Kidney epithelial cell (primary cell): Measurements from ENCODE around the gene FOLR1. TPM values are rescaled to one million over a fixed set of nuclear protein-coding genes. Genes with fewer than 3 reads are reported as not detected.

Experiments used
- DNase-seq: peaks from one replicate; pipeline ENCODE4 v3.0.0-alpha.2; 2010; ENCODE audit warnings: low read depth
- H3K27me3 ChIP-seq: 2 replicates; pipeline ENCODE4 v1.6.0; 2011; ENCODE audit warnings: low read length; ENCODE audit not compliant: control insufficient read depth, insufficient read depth
- H3K36me3 ChIP-seq: 2 replicates; pipeline ENCODE4 v1.5.1; 2011; ENCODE audit warnings: low read length; ENCODE audit not compliant: control insufficient read depth, insufficient read depth
- H3K4me3 ChIP-seq: 2 replicates; pipeline ENCODE4 v1.5.1; 2011; ENCODE audit warnings: low read depth, mild to moderate bottlenecking, control low read depth, low read length
- CTCF ChIP-seq: IDR thresholded peaks from 2 replicates; pipeline ENCODE4 v1.5.1; 2011; ENCODE audit warnings: mild to moderate bottlenecking, moderate library complexity, low read length, control low read depth, inconsistent platforms; ENCODE audit not compliant: insufficient read depth, poor library complexity, severe bottlenecking
- total RNA-seq: library from RNA; depleted of rRNA; stranded (reverse); fragments of >200 nt; gene quantifications from 2 replicates; pipeline ENCODE4 v1.2.3, GENCODE V29; 2015

Gene FOLR1
- total RNA-seq, 1 donor from 2014 or later = 1.7 TPM

- no peak for TF ChIP-seq CTCF
- Histone ChIP-seq H3K27me3 (peaks cover 70% of the 10 kb centered on the region), H3K4me3 (no peak within 1 kb of the TSS)
Observed at GRCh38 chr11:72244060-72244360, 52.1 kb downstream of the FOLR1 start, which contains the start of gene PHOX2A. TSS of gene PHOX2A (minus strand) at chr11:72244176. CDS start at chr11:72244004, 172 bp downstream.

GRCh38 chr11:72244361-72245262, 52.7 kb downstream of the FOLR1 start:
- Histone ChIP-seq H3K27me3 (peaks cover 64% of the 10 kb centered on the region), H3K4me3 (no peak overlapping the region), H3K36me3 (no peaks in the 10 kb centered on the region)
- no peak for TF ChIP-seq CTCF
- DNase-seq = no peak

More at GRCh38 chr11:72244060-72244360, 52.1 kb downstream of the FOLR1 start, which contains the start of gene PHOX2A:
- H3K36me3 ChIP-seq = no peaks in the 10 kb centered on the region
- no peak for DNase-seq

- Histone ChIP-seq H3K4me3 (no peak overlapping the region), H3K27me3 (peaks cover 59% of the 10 kb centered on the region), H3K36me3 (no peaks in the 10 kb centered on the region)
- DNase-seq = no peak
- no peak for TF ChIP-seq CTCF
Observed at GRCh38 chr11:72245263-72245816, 53.4 kb downstream of the FOLR1 start.

Other genes starting within 250 kb of the FOLR1 start
- gene IL18BP, start 193.2 kb upstream of the FOLR1 start, total RNA-seq = 2.9 and 6.4 TPM in 2 replicates
- gene NUMA1, start 111.6 kb upstream of the FOLR1 start, total RNA-seq = 144 and 157 TPM in 2 replicates
- 5.7 and 7.3 TPM in 2 replicates for gene LRRC51, start 111.3 kb upstream of the FOLR1 start, total RNA-seq
- 201 and 207 TPM in 2 replicates for gene LAMTOR1, start 88.8 kb upstream of the FOLR1 start, total RNA-seq
- gene TOMT, start 86.2 kb upstream of the FOLR1 start, total RNA-seq = not detected in 2 replicates
- 31.7 and 31.8 TPM in 2 replicates for gene ANAPC15, start 79.4 kb upstream of the FOLR1 start, total RNA-seq
- 0.34 TPM in 1 of 2 replicates, not detected in the other for gene FOLR3, start 56.4 kb upstream of the FOLR1 start, total RNA-seq
- gene FOLR2, start 24.7 kb downstream of the FOLR1 start, total RNA-seq = not detected in 2 replicates
- gene INPPL1, start 32.6 kb downstream of the FOLR1 start, total RNA-seq = 93.1 and 113 TPM in 2 replicates
- gene PHOX2A, start 52.0 kb downstream of the FOLR1 start, total RNA-seq = not detected in 2 replicates
- gene CLPB, start 242.4 kb downstream of the FOLR1 start, total RNA-seq = 31.6 and 31.8 TPM in 2 replicates